HCT116 (cell line): ENCODE data around the gene GPR45. TPM values are rescaled to one million over a fixed set of nuclear protein-coding genes. Genes with fewer than 3 reads are reported as not detected.

Experiments
- ATAC-seq: fragments of 200-7000 bp; cut with Tn5 transposase; 2 replicates; pipeline ENCODE4 v1.9.1; 2020; ENCODE audit warnings: mild to moderate bottlenecking, moderate library complexity
- BruUV-seq: library from RNA; stranded (reverse); fragments of 400-500 nt; replicated peaks from 2 replicates; lab custom pipeline; 2021; lab: Mats Ljungman, UMichigan
- CTCF ChIA-PET: fragments of 300-600 bp; sonication (Branson Sonifier 250); formaldehyde crosslinking; loops from one replicate; lab custom pipeline; 2021; ENCODE audit warnings: antibody characterized with exemption; lab: Charles Lee
- POLR2A ChIA-PET: fragments of 300-600, 350-600 bp; sonication (Branson Sonifier 250); formaldehyde crosslinking; loops from one replicate; lab custom pipeline; 2021; ENCODE audit warnings: antibody characterized with exemption; lab: Charles Lee
- RAD21 ChIA-PET, 2 experiments: fragments of 300-600 bp; sonication (Branson Sonifier 250); formaldehyde crosslinking; loops; one replicate each; lab custom pipeline; 2023; ENCODE audit warnings: low total read pairs in 2 of 2; ENCODE audit not compliant: uncharacterized antibody in 2 of 2, unreplicated experiment in 2 of 2, low non-redundant PET in 1 of 2; lab: Charles Lee
- DNase-seq: peaks from one replicate; pipeline ENCODE4 v3.0.0-alpha.2; 2010; ENCODE audit warnings: low read depth, low spot score
- H2AFZ ChIP-seq: fragments of 200-600 bp; shearing (Covaris generic), sonication (generic); 2 replicates; pipeline ENCODE4 v1.6.1; 2017; ENCODE audit warnings: low read depth, mixed run types, mixed read lengths, antibody characterized with exemption, low read length; ENCODE audit not compliant: poor library complexity, severe bottlenecking
- H3K27ac ChIP-seq: 2 replicates; pipeline ENCODE4 v1.5.1; 2012; ENCODE audit warnings: low read depth, low read length
- H3K27me3 ChIP-seq: fragments of 200-600 bp; sonication (generic); 2 replicates; pipeline ENCODE4 v1.6.1; 2016; ENCODE audit warnings: mixed run types, low read length, mixed read lengths; ENCODE audit not compliant: insufficient read depth
- H3K36me3 ChIP-seq, 2 experiments: fragments of 200-500 bp in 1 of 2; fragments of 200-600 bp in 1 of 2; sonication (Bioruptor generic) in 1 of 2; sonication (generic) in 1 of 2; 2 replicates each; pipeline versions ENCODE4 v1.5.1 to v1.6.1; 2014 to 2016; ENCODE audit warnings: low read length in 2 of 2, inconsistent platforms in 1 of 2, mixed read lengths in 1 of 2, mixed run types in 1 of 2; ENCODE audit not compliant: insufficient read depth in 2 of 2, control insufficient read depth in 1 of 2
- H3K4me1 ChIP-seq, 2 experiments: fragments of 200-600 bp in 1 of 2; sonication (generic) in 1 of 2; 2 replicates each; pipeline versions ENCODE4 v1.5.1 to v1.6.1; 2012 to 2017; ENCODE audit warnings: low read length in 2 of 2, inconsistent platforms in 1 of 2, mild to moderate bottlenecking in 1 of 2, mixed read lengths in 1 of 2, mixed run types in 1 of 2, moderate library complexity in 1 of 2; ENCODE audit not compliant: insufficient read depth in 2 of 2, control insufficient read depth in 1 of 2
- H3K4me2 ChIP-seq: fragments of 200-600 bp; sonication (generic); 2 replicates; pipeline ENCODE4 v1.6.1; 2017; ENCODE audit warnings: mixed run types, low read length, mixed read lengths
- H3K4me3 ChIP-seq, 2 experiments: fragments of 200-600 bp in 1 of 2; sonication (generic) in 1 of 2; replicated peaks in 1 of 2; 2 replicates each; pipeline ENCODE4 v1.5.1; 2011 to 2016; ENCODE audit warnings: low read length in 2 of 2, control low read depth in 1 of 2, low read depth in 1 of 2, mild to moderate bottlenecking in 1 of 2, mixed read lengths in 1 of 2, mixed run types in 1 of 2
- H3K79me2 ChIP-seq: fragments of 200-600 bp; sonication (generic); 2 replicates; pipeline ENCODE4 v1.6.1; 2017; ENCODE audit warnings: mild to moderate bottlenecking, mixed run types, low read length, moderate library complexity, mixed read lengths; ENCODE audit not compliant: insufficient read depth
- H3K9ac ChIP-seq: fragments of 200-600 bp; sonication (generic); 2 replicates; pipeline ENCODE4 v1.6.1; 2016; ENCODE audit warnings: low read length, mixed read lengths
- H3K9me2 ChIP-seq: fragments of 200-600 bp; sonication (generic), shearing (Covaris generic); 2 replicates; pipeline ENCODE4 v1.6.1; 2017; ENCODE audit warnings: mixed run types, mild to moderate bottlenecking, moderate library complexity; ENCODE audit not compliant: insufficient read depth
- H3K9me3 ChIP-seq, 2 experiments: fragments of 200-500 bp in 1 of 2; fragments of 200-600 bp in 1 of 2; sonication (Bioruptor generic) in 1 of 2; sonication (generic) in 1 of 2; 2 replicates each; pipeline ENCODE4 v1.6.1; 2014 to 2017; ENCODE audit warnings: low read length in 2 of 2, mixed read lengths in 2 of 2, inconsistent platforms in 1 of 2, low read depth in 1 of 2, mild to moderate bottlenecking in 1 of 2, mixed run types in 1 of 2, moderate library complexity in 1 of 2; ENCODE audit not compliant: control insufficient read depth in 1 of 2, insufficient read depth in 1 of 2
- H4K20me1 ChIP-seq: fragments of 200-600 bp; sonication (generic), shearing (Covaris generic); 2 replicates; pipeline ENCODE4 v1.6.1; 2017; ENCODE audit warnings: mixed run types, mild to moderate bottlenecking, moderate library complexity; ENCODE audit not compliant: insufficient read depth
- ATF3 ChIP-seq: IDR thresholded peaks from 2 replicates; pipeline ENCODE4 v1.6.1; 2012
- EGR1 ChIP-seq: IDR thresholded peaks from 2 replicates; pipeline ENCODE4 v1.6.1; 2012; ENCODE audit warnings: low read depth
- ELF1 ChIP-seq: IDR thresholded peaks from 2 replicates; pipeline ENCODE4 v1.6.1; 2012; ENCODE audit warnings: low read depth, borderline replicate concordance
- EZH2phosphoT487 ChIP-seq: fragments of 200-600 bp; IDR thresholded peaks from 2 replicates; pipeline ENCODE4 v1.6.1; 2018; ENCODE audit warnings: antibody characterized with exemption, borderline replicate concordance
- RAD21 ChIP-seq: IDR thresholded peaks from 2 replicates; pipeline ENCODE4 v1.6.1; 2012; ENCODE audit warnings: low read depth, mild to moderate bottlenecking
- ZFX ChIP-seq: fragments of 450-650 bp; IDR thresholded peaks from 2 replicates; pipeline ENCODE4 v1.6.1; 2017
- ZNF274 ChIP-seq: fragments of 200-500 bp; sonication (Bioruptor generic); IDR thresholded peaks from 2 replicates; pipeline ENCODE4 v1.6.1; 2014; ENCODE audit warnings: mild to moderate bottlenecking, low read depth, low read length, inconsistent platforms
- intact Hi-C: fragments of 100-400 bp; cut with micrococcal nuclease; formaldehyde crosslinking; loops from 2 replicates; pipeline ENCODE4 v1.10.0; 2022
- total RNA-seq: library from RNA; stranded (reverse); gene quantifications from one replicate; pipeline ENCODE4 v1.2.1, GENCODE V29; 2021; ENCODE audit not compliant: unreplicated experiment
- TF ChIP-seq, protein P1 (sequence below): IDR thresholded peaks from 2 replicates; pipeline ENCODE4 v1.6.1; 2011; ENCODE audit warnings: mild to moderate bottlenecking, low read length, moderate library complexity; ENCODE audit not compliant: insufficient replicate concordance; ENCODE audit errors: extremely low read depth
- TF ChIP-seq, protein P2 (sequence below), 3 experiments: fragments of 200-600 bp in 1 of 3; sonication (generic) in 1 of 3; IDR thresholded peaks in 2 of 3; conservative IDR thresholded peaks in 1 of 3; 2 replicates each; pipeline ENCODE4 v1.5.1; 2012 to 2017; ENCODE audit warnings: low read depth in 2 of 3, low read length in 2 of 3, antibody characterized with exemption in 1 of 3, borderline replicate concordance in 1 of 3, control low read depth in 1 of 3, mild to moderate bottlenecking in 1 of 3, mixed read lengths in 1 of 3, mixed run types in 1 of 3, moderate library complexity in 1 of 3; ENCODE audit not compliant: insufficient read depth in 1 of 3

Gene GPR45
- total RNA-seq, 1 experiment from 2014 or later: 0.30 TPM

DNA sequence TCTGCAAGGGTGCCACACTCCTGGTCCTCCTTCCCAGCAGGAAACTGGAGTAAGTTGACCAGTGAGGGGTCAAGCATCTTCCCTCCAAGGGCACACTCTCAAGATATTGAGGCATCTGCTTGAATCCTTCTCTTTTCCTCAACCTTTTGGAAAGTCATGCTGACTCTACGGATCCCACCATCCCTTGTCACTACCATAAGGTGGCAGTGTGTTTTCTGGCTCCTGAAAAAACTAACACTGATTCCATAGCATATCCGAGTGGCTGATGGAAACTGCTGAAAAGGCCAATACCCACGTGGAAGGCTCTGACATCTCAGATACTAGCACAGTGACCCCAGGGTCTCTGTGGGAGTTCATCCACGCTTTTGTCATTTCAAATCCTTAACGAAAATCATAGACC, 37.1 kb downstream of the GPR45 start:
- no peaks in the 10 kb centered on the region for H3K79me2 ChIP-seq
- TF ChIP-seq, protein P1, sequence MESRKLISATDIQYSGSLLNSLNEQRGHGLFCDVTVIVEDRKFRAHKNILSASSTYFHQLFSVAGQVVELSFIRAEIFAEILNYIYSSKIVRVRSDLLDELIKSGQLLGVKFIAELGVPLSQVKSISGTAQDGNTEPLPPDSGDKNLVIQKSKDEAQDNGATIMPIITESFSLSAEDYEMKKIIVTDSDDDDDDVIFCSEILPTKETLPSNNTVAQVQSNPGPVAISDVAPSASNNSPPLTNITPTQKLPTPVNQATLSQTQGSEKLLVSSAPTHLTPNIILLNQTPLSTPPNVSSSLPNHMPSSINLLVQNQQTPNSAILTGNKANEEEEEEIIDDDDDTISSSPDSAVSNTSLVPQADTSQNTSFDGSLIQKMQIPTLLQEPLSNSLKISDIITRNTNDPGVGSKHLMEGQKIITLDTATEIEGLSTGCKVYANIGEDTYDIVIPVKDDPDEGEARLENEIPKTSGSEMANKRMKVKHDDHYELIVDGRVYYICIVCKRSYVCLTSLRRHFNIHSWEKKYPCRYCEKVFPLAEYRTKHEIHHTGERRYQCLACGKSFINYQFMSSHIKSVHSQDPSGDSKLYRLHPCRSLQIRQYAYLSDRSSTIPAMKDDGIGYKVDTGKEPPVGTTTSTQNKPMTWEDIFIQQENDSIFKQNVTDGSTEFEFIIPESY: no peak
- no peak for TF ChIP-seq ELF1
- TF ChIP-seq, protein P2, sequence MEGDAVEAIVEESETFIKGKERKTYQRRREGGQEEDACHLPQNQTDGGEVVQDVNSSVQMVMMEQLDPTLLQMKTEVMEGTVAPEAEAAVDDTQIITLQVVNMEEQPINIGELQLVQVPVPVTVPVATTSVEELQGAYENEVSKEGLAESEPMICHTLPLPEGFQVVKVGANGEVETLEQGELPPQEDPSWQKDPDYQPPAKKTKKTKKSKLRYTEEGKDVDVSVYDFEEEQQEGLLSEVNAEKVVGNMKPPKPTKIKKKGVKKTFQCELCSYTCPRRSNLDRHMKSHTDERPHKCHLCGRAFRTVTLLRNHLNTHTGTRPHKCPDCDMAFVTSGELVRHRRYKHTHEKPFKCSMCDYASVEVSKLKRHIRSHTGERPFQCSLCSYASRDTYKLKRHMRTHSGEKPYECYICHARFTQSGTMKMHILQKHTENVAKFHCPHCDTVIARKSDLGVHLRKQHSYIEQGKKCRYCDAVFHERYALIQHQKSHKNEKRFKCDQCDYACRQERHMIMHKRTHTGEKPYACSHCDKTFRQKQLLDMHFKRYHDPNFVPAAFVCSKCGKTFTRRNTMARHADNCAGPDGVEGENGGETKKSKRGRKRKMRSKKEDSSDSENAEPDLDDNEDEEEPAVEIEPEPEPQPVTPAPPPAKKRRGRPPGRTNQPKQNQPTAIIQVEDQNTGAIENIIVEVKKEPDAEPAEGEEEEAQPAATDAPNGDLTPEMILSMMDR (IDR thresholded peaks at IDR 0.05 in 2 of 3, conservative IDR thresholded peaks at IDR 0.05 in 1 of 3; ENCODE audit: borderline replicate concordance in 1 of 3, insufficient read depth in 1 of 3, low read depth in 2 of 3, low read length in 2 of 3): peak in 1 of 3 experiments; percentile 23; a peak in 1 of 6 replicates
- BruUV-seq: no TSS peak
- no peaks in the 10 kb centered on the region for H3K9me3 ChIP-seq
- H3K27ac ChIP-seq: no peak overlapping the region
- ATAC-seq (peak; percentile 49; the same call in 1 of the 2 replicates), DNase-seq (no peak)
- H3K4me1 ChIP-seq: no peaks in the 10 kb centered on the region
- no peaks in the 10 kb centered on the region for H3K9me2 ChIP-seq
- intact Hi-C loops: no loop called here
- no peak overlapping the region for H3K9ac ChIP-seq
- no peaks in the 10 kb centered on the region for H3K27me3 ChIP-seq
- no peaks in the 10 kb centered on the region for H4K20me1 ChIP-seq
- H2AFZ ChIP-seq: no peak overlapping the region
- POLR2A ChIA-PET: no interaction called here
- peaks cover 17 to 21% of the 10 kb centered on the region in 2 experiments for H3K36me3 ChIP-seq
- CTCF ChIA-PET: interaction anchor here (1.7 kb wide), 1 partner anchor 16 kb away, joined by 5 read pairs; no protein-coding TSS in a partner anchor
- H3K4me2 ChIP-seq: no peak overlapping the region
- no peak overlapping the region for H3K4me3 ChIP-seq
- RAD21 ChIA-PET: no interaction called here

DNA sequence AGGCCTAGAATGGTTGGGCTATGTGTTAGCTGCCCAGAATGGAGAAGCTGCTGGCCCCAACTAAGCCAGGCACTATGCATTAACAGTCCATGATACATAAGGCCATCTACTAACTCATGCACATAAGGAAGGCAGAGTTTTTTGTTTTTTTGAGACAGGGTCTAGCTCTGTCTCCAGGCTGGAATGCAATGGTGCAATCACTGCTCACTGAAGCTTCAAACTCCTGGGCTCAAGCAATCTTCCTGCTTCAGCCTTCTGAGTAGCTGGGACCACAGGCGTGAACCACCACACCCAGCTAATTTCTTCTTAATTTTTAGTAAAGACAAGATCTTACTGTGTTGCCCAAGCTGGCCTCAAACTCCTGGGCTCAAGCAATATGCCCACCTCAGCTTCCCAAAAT, 37.6 kb downstream of the GPR45 start:
- intact Hi-C loops: no loop called here
- H3K4me3 ChIP-seq: no peak overlapping the region
- CTCF ChIA-PET: interaction anchor here (1.7 kb wide), 1 partner anchor 16 kb away, joined by 5 read pairs; no protein-coding TSS in a partner anchor
- H3K79me2 ChIP-seq: no peaks in the 10 kb centered on the region
- H3K27me3 ChIP-seq: no peaks in the 10 kb centered on the region
- no peaks in the 10 kb centered on the region for H4K20me1 ChIP-seq
- DNase-seq (no peak), ATAC-seq (no peak)
- no peak for TF ChIP-seq ZNF274
- TF ChIP-seq ATF3: no peak
- TF ChIP-seq ZFX: no peak
- TF ChIP-seq EGR1: no peak
- no peak for TF ChIP-seq RAD21
- TF ChIP-seq EZH2phosphoT487: no peak
- BruUV-seq: no TSS peak
- POLR2A ChIA-PET: no interaction called here
- H3K9me2 ChIP-seq: no peaks in the 10 kb centered on the region
- H3K9me3 ChIP-seq: no peaks in the 10 kb centered on the region
- H3K4me2 ChIP-seq: no peak overlapping the region
- H3K27ac ChIP-seq: no peak overlapping the region
- no peak overlapping the region for H3K9ac ChIP-seq
- RAD21 ChIA-PET: no interaction called here
- H3K36me3 ChIP-seq: peaks cover 17 to 21% of the 10 kb centered on the region in 2 experiments
- H2AFZ ChIP-seq: no peak overlapping the region
- no peaks in the 10 kb centered on the region for H3K4me1 ChIP-seq
